Stimulated activated CD4-positive, alpha-beta T cell treated with anti-CD3 and anti-CD28 coated beads, Interleukin-4, amount 100 ng/mL, for 4 hours (primary cell): Measurements from ENCODE around the gene CRADD.
"Not testable (repeated sequence)": the region's sequence is repeated elsewhere in the genome, so short reads cannot be mapped to it uniquely, and the experiment has no call there.

Experiments used
- DNase-seq, 2 experiments: peaks; one replicate each; pipeline ENCODE4 v3.0.0-alpha.2; 2020

Gene CRADD

DNA sequence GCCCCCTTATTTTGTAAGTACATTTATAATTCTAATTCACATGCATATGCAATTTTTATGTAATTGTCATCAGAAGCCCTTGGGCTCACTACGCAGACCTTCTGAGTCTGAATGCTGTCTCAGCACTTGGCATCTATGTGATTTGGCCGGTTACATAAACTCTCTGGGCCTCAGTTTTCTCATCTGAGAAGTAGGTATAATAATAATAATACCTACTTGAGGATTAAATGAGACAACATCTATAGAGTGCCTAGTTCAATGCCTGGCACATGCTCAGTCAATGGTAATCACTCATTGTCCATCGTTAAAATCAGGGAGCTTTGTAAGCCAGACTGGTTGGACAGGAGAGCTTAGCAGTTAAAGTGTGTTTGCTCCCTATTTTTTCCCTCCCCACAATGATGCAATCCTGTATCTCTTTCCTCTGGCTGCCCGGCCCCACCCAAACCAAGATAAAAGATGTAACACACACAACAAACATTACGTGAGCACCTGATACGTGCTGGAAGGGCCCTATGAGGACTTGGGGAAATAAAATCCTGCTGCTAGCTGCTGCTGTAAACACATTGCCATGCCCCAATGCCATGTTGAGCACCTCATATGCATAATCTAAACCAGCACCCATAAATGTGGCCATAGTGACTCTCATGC is 235.0 kb downstream of the CRADD start:
- no peak for DNase-seq

DNA sequence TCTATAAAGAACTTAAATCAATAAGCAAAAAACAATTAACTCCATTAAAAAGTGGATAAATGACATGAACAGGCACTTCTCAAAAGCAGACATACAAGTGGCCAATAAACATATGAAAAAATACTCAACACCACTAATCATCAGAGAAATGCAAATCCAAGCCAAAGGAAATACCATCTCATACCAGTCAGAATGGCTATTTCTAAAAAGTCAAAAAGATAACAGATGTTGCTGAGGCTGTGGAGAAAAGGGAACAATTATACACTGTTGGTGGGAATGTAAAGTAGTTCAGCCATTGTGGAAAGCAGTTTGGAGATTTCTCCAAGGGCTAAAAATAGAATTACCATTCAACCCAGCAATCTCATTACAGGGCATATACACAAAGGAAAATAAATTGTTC is 236.7 kb downstream of the CRADD start:
- DNase-seq, result no peak

DNA sequence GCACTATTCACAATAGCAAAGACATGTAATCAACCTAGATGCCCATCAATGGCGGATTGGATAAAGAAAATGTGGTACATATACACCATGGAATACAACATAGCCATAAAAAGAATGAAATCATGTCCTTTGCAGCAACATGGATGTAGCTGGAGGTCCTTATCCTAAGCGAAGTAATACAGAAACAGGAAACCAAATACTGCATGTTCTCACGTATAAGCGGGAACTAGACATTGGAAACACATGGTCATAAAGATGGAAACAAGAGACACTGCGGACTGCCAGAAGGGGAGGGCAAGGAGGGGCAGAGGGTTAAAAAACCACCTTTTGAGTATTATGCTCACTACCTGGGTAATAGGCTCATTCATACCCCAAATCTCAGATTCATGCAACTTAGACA is 237.1 kb downstream of the CRADD start:
- DNase-seq, result no peak

DNA sequence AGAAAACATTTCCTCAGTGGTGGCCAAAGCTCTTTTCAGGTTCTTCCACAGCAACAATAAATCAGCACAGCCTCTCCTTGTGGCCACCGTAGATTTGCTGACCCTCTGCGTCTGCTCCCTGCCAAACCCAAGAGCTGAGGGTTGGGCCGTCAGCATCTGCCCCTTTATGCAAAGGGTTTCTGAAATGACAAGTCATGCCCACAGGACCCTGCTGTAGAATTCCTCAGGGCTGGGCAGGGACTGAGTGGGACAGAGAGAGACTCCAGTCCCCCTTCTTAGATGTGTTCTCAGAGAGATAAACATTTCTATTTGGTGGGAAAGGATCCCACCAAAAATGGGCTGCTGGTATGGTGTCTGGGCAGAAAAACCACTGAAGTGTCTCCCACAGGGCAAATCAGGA is 238.2 kb downstream of the CRADD start:
- DNase-seq, result no peak

DNA sequence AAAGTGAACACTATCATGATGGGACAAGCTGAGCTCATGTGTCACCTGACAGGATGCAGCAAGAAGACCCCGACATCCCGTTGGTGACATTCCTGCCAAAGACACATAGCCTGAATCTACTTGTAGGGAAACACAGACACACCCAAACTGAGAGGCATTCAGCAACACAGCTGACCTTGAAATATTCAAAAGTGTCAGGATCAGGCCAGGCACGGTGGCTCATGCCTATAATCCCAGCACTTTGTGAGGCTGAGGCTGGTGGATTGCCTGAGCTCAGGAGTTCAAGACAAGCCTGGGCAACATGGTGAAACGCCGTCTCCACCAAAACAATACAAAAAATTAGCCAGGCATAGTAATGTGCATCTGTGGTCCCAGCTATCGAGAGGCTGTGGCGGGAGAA is 239.2 kb downstream of the CRADD start:
- DNase-seq, result no peak

DNA sequence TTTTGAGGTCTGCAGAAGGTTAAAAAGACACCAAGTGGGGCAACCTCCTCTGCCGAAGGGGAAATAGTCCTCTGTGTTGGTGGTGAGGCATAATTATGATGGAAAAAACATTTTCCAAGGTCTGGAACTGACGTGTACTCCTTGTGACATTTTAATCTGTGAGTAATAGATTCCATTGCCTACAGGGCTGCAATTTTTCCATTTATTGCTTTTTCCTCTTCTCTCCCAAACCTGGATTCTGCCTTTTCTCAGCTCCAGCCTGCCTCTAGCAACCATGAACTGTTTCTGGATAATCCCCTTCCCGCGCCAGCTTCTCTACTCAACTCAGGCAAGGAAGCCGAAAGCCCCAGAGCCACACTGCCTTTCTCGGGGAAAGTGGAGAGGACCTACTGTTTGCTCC is 241.1 kb downstream of the CRADD start:
- no peak for DNase-seq

DNA sequence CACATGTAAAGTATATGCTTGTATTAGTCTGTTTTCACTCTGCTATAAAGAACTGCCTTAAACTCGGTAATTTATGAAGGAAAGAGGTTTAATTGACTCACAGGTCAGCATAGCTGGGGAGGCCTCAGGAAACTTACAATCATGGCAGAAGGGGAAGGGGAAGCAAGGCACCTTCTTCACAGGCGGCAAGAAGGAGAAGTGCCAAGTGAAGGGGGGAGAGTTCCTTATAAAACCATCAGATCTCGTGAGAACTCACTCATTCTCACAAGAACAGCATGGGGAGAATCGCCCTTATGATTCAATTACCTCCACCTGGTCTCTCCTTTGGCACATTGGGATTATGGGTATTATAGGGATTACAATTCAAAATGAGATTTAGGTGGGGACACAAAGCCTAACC is 241.7 kb downstream of the CRADD start:
- DNase-seq, result no peak

DNA sequence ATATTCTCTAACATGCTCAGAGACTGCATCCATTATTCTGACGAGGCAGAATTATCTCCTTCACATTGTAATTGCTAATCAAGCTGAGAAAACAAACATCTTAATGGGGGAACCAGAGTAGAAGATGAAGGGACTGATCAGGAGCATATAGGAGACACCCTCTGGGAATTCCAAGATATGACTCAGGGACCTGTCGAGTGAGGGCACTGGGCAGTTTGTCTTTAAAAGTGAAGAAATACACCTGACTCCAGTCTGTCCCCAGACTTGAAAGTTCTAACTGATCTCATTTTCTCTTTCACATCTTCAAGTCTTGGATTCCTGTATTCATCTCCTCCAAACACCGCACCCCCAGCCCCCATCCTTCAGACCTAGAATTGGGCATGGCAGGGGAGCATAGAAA is 244.3 kb downstream of the CRADD start:
- no peak for DNase-seq

DNA sequence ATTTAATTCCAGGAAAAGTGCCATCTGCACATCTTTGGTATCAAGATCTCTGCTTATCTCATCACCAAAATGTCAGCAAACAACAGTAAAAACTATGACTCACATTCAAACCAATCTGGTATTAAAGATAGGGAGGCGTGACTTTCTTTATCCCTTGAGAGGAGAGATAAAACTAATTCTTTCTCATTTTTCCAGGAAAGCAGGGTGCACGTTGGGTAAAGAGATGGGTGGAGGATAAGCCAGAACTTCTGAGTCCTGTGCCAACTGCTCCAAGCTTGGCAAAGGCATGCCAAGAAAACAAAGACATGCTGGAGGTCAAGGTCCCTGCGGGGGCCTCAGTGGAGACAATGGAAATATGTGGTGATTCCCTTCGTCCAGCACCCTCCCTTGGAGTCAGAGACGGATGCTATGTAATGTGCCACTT is 245.4 kb downstream of the CRADD start:
- DNase-seq, result no peak

DNA sequence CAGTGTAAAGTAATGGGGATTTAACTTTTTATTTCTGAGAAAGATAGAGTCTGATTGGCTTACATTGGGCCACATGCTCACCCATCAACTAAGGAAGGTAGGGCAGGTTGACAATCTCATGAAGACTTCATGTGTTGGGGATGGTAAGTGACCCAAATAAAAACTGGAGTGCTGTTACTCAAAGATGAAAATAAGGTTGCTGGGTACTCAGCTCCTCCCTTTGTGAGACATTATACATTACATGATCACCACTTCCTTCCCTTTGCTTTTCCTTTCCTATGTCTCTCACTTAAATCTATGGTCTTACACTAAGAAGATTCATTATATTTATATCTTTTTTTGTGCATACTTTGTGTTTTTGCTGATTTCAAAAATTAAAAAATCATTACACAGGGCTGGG is 247.2 kb downstream of the CRADD start:
- DNase-seq, result no peak

DNA sequence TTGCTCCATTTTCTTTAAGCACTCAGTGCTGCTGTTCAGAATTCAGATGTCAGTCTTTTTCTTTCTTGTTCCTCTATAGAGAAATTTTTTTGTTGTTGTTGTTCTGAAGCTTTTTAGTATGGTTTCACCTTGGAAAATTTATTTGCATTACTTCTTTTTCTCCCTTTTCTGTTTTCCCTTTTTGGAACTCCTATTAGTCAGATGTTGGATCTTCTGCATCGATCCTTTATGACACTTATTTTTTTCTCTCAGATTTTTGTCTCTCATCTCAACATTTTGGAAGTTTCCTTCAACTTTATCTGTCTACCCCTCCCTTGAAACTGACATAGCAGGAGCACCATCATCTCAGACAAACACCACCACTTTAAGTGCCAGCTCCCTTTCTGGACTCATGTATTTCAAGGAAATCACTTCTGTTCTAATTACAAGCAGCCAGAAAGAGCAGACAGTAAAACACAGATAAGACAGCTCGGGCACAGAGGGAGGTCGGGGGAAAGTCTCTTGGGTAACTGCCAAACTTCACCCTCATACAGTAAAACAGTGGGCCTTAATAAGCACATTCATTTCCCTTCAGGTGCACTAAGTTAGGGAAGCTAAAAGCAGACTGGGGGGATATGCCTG is 248.5 kb downstream of the CRADD start:
- no peak for DNase-seq

DNA sequence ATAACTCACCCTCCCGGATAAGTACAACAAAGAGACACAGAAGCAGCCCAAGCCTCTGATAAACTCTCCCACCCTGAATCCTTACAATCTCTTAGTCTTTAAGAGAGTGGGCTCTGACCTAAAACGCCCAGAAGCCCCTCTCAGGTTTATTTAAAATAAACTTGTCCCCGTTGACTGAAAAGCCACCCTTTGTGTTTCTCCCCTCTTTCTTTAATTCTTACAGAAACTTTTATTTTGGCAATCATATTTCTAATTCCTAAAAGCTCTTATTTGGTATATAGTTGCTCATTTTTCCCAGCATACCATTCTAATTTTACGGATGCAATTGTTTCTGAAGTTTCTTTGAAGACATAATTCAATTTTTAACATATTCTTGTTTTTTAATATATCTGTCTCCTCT is 249.1 kb downstream of the CRADD start:
- DNase-seq, result no peak

- DNase-seq, result not testable (repeated sequence)
These were observed 251.9 kb downstream of the CRADD start for GRCh38 chr12:93929081-93929480.

DNA sequence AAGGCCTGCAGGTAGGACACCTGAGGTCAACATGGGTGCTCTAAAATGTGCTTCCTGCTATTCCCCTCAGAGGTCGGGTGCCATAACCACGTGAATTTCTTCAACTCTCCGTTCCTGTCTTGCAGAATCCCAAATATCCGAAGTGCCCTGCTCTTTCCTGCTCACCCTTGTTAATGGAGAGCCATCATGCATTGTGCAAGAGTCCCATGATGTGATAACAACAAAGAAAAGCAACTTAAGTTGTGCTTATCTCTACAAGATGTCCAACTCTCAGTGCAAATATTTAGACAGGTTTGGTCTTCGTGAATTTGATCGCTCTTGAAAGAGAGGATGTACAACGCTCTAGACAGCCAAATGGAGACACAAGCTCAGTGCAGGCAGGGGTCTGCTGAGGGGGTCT is 260.6 kb downstream of the CRADD start:
- no peak for DNase-seq

- DNase-seq, result no peak
These were observed 261.1 kb downstream of the CRADD start for GRCh38 chr12:93938317-93938716.

- no peak for DNase-seq
These were observed 261.8 kb downstream of the CRADD start for GRCh38 chr12:93938931-93939330.

DNA sequence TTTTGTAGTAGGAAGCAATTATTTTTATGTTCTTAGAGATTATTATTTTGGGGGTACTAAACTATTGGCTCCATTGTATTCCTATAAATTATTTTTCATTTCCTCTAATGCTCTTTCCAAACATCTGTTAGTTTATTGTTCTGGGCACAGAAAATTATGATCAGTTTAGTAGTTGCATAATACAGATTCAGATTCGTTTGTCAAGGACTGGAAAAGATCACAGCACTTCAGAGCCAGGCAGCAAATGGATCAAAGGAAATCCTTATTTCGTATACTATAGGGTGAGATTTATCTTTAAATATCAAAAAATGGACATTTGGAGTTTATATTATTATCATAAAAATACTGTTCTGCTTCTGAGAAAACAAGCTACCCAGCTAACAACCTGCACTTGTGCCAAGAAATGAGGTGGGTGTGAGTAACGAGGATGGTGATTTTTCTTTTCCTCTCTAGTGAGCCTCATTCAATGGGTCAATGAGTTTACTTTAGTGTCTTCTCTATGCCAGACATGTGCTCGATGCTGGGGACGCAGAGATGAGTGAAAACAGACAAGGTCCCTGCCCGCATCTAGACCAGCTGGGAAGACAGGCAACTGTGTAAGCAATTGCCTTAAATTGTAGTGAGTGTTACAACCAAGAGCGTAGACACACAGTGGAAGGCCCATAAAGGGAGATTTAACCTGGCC is 262.6 kb downstream of the CRADD start:
- no peak for DNase-seq

GRCh38 chr12:93943780-93944179 is 266.6 kb downstream of the CRADD start:
- no peak for DNase-seq

GRCh38 chr12:93944201-93944600 is 267.0 kb downstream of the CRADD start:
- no peak for DNase-seq
